ENCODE measurements around the gene SNRPN.
"Not testable (repeated sequence)": the region's sequence is repeated elsewhere in the genome, so short reads cannot be mapped to it uniquely, and the experiment has no call there.

The SNRPN gene

GRCh38 chr15:24954783-24955530 is at the start of gene SNRPN, which contains the start of gene SNURF:
TSS of gene SNRPN (plus strand) at chr15:24954987. CDS start at chr15:24974454, 19,467 bp downstream.
TSS of gene SNURF (plus strand) at chr15:24954987. CDS start at chr15:24955049, 62 bp downstream.
- DNase-seq = peak; percentile 67 to 77

DNA sequence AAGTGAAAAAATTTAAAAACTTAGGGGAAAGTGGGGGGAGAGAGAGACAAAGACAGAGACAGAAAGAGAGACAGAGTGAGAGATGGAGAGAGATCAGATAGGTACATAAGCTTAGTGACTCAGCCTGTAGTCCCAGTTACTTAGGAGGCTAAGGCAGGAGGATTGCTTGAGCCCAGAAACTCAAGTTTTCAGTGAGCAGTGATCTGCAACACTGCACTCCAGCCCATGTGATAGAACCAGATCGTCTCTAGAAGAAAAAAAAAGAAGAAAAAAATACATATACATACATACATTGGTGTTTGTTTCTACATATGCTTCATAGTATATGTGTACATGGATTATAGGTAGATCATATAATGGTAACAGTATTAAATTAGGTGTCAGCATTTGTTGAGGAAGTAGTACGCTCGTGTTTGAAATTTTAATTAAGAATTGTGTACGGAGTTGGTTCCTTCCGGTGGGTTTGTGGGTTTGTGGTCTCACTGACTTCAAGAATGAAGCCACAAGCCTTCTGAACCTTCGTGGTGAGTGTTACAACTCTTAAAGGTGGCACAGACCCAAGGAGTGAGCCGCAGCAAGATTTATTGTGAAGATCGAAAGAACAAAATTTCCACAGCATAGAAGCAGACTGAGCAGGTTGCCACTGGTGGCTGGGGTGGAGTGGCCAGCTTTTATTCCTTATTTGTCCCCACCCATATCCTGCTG is 38.3 kb upstream of the SNRPN start:
- DNase-seq = no peak

- DNase-seq = no peak
Measured at GRCh38 chr15:24917431-24917830, 37.4 kb upstream of the SNRPN start.

DNA sequence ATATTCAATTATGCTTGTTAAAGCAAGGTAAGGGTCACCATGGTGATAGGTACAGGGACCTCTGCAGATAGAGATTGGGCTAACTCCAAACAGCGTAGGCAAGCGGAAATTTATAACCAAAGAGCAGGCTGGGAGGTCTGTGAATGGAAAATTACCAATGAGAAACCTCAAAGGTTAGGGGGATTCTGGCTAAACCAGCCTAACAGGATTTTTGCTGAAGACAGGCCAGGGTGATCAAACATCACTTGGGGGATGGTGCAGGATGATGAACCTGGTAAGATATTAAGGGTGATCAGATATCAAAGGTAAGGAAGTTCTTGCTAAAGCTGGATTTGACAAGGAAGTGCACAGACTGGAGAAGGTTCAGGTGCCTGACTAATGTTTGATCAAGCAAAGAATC is 35.3 kb upstream of the SNRPN start:
- DNase-seq = no peak

GRCh38 chr15:24922781-24923180 is 32.0 kb upstream of the SNRPN start:
- not testable (repeated sequence) for DNase-seq

DNA sequence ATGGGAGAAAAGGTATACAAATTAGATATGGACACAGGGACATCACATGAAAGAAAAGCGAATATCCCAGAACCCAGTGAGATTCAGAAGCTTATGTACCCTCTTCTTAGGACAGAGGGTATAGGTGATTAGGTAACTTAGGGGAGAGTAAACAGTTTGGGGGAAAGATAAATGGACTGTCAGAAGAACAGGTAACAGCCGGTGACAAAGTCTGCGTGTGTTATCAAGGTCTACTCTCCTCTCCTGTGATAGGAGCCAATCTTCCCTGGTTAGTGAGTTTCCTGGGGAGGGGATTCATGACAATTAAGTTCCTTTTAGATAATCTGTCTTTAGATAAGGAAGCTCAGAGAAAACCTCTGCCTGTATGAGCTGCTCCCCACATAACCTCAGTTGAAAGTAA is 30.6 kb upstream of the SNRPN start:
- DNase-seq = no peak

- DNase-seq = no peak
Measured at GRCh38 chr15:24924621-24925020, 30.2 kb upstream of the SNRPN start.

- not testable (repeated sequence) for DNase-seq
Measured at GRCh38 chr15:24931874-24932732, 22.7 kb upstream of the SNRPN start.

- DNase-seq = no peak
Measured at GRCh38 chr15:24933716-24934115, 21.1 kb upstream of the SNRPN start.

GRCh38 chr15:24938224-24938623 is 16.6 kb upstream of the SNRPN start:
- not testable (repeated sequence) for DNase-seq

- no peak for DNase-seq
Measured at GRCh38 chr15:24940236-24940635, 14.6 kb upstream of the SNRPN start.

GRCh38 chr15:24943361-24943760 is 11.4 kb upstream of the SNRPN start:
- no peak for DNase-seq

- DNase-seq = no peak
Measured at GRCh38 chr15:24944954-24945353, 9.8 kb upstream of the SNRPN start.

- no peak for DNase-seq
Measured at GRCh38 chr15:24945711-24946110, 9.1 kb upstream of the SNRPN start.

DNA sequence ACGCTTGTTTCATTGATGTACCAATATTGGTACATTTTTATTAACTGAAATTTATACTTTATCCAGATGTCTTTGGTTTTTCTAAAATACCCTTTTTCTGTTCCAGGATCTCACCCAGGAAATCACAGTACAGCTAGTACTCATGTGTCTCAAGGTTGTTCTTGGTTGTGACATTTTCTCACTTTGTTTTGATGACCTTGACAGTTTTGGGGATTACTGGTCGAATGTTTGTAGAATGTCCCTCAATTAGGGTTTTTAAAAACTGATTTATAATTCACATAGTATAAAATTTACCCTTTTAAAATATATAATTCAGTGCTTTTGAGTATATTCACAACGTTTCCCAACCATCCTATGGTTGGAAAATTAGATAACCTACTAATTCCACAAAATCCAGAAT is 6.3 kb upstream of the SNRPN start:
- no peak for DNase-seq

GRCh38 chr15:24955531-24955921 is 739 bp downstream of the SNRPN start:
- peak; percentile 20 for DNase-seq

- DNase-seq = peak; percentile 79 to 85
Measured at GRCh38 chr15:24956111-24956838, 1.5 kb downstream of the SNRPN start.

DNA sequence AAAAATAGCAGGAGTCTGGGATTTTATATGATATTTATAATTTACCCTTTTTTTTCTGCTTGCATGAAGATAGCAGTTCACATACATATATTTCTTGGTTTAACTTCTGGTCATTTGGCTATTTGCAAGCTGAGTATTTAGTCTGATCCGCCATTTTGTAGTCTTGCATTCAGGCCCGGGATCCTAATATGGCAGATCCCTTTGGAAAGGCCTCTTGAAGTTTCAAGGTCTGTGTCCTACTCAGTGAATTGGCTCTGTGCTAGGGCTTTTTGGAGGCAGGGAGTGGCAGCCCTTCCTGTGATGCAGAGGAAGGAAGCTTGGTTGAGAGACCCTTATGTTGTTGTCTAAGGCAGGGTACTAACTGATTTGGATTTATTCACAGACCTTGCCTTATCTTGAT is 2.9 kb downstream of the SNRPN start:
- no peak for DNase-seq

GRCh38 chr15:24961967-24962366 is 7.2 kb downstream of the SNRPN start:
- DNase-seq = no peak

DNA sequence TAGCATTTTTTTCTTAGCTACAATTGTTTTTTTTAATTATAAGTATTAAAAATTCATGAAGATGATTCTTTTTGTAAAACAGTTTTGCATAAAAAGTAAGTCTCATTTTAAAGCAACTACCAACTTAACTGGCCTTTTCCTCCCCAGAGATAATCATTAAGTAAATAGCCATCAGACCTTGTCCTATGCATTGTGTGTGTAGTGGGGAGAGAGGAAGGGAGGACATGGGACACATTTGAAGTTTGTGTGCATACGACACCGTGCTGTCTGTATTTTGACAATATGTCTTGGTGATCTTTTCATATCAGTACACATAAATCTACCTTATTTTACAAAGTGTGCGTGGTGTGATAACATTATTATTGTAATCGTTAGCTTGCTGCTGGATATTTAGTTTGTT is 8.1 kb downstream of the SNRPN start:
- no peak for DNase-seq

DNA sequence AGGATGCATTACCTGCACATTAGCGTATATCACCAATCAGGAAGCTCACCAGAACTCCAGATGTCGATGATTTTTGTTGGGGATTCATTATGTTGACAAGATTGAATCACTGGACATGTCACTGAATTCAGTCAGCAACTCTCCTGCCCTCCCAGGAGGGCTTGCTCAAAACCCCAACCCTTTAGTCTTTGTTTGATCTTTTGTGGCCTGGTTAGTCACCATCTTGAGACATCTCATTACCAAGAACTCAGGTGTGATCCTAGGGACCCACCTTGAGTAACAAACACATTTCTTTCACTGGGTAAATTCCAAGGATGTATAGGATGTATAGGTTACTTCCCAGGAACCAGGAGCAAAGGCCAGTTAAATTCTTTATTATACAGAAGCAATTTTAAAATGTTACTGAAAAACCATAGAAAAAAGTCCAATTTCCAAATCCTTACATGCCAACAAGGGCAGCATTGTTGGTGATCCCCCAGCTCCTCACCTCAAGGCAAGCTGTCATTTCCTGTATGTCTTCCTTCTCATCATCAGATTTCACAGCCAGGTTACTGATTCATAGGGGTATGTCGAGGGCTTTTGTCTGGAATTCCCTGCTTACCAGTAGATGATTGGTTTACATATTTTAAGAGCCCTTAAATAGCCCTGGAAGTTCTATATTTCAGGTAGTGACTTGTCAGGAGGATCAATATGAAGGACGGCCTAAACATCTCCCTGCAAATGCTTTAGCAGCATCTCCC is 11.7 kb downstream of the SNRPN start:
- DNase-seq = no peak

GRCh38 chr15:24971052-24971451 is 16.3 kb downstream of the SNRPN start:
- DNase-seq = no peak

All from CD4-positive, alpha-beta T cell treated with Interleukin-1 beta for 1 hour (primary cell).